SKM-1 treated with dmso at 0.1 percent for 144 hours (cell line): ENCODE results near the gene DRD4.
"Not testable (repeated sequence)": the region's sequence is repeated elsewhere in the genome, so short reads cannot be mapped to it uniquely, and the experiment has no call there.

Experiments used
- DNase-seq: peaks from one replicate; lab custom pipeline; 2025; ENCODE audit not compliant: unreplicated experiment; lab: John Stamatoyannopoulos, UW

The DRD4 gene

DNA sequence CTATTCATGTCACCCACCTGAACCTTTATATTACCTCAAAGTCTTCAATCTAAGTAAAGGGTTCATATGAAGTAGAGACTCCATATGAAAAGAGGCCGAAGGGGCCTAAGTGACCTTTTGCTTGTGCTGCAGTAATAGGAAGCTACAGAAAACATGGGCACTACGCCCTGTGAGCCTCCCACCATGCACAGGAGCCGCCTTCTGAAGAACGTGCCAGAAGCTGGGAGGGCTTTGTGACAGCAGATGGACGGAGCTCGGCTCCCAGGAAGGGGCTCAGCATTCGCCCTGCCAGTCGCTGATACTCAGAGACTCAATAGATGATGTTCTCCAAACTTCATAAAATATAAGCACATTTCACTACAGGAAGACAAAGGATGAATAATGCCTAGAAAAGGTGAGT lies 36.8 kb downstream of the DRD4 start:
- DNase-seq = no peak

DNA sequence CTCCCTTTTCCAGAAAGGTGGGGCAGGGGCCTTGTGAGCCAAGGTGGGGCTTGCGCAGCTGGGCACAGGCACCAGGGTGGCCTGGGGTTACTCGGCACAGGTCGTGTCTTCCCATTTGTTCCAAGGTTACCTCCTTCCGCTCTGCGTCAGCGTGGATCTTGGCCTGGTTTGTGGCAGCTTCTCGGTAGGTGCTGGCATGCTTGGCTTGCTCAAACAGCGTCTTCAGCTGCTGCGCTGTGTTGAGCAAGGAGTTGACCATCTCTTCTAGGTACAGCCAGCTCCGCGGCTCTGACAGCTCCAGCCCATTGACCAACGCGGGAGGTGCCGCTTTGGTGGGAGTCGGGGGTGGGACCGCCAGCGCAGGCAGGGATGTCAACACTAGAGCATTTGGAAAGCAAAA lies 37.3 kb downstream of the DRD4 start:
- DNase-seq = no peak

DNA sequence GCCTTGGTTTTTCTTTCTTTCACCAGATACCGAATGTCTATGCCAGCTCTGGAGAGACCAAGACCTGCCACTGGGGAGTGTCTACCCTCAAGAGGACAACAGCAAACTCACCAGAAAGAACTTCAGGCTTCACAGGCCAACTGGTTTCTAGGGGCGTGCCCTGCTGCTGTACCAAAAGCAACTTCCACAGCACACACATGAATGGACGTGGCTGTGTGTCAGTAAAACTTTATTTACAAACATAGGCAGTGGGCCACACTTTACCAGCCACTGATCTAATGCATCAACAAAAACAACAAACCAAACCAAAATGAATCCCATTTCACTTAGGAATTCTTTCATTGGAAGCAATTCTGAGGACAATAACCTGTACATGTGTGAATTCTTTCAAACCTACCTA lies 41.2 kb downstream of the DRD4 start:
- no peak for DNase-seq

DNA sequence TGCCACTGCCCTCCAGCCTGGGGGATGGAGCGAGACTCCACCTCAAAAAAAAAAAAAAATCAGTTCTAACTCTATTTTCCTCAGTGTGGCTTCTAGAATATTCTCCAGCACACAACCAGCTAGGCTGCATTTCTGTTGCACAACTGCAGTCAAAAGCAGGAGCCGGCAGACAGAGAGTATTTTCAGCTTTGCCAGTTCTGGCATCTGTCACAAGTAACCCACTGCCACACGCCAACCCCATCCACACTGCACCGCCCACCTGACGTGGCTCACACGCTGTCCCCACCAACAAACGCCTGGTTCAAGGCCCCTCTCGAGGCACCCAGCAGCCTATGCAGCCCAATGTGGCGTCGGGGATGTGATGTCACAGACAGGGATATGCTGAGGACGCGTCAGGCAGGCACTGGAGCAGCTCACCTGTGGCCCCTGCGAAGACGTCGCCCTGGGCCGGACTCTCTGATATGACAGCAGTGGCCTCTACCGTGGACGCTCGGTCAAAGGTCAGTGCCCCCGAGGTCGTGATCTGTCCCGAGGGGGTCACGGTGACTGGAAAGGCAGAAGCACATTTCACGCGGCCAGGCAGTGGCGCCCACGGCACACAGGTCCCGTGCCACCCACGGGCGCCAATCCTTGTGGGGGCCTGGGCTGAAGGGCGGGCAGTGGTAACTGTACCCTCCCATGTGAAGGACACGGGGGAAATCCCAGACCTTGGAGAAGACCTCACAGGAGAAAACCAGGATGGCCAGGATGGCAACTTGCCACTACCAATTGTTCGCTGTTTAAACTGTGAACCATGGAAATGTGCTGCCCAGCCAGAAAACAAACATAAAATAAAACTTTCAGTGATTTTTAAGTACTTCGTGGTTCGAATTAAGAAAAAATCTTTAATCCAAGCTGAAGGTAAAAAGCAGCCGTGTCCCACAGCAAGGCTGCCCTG lies 42.5 kb downstream of the DRD4 start:
- no peak for DNase-seq

DNA sequence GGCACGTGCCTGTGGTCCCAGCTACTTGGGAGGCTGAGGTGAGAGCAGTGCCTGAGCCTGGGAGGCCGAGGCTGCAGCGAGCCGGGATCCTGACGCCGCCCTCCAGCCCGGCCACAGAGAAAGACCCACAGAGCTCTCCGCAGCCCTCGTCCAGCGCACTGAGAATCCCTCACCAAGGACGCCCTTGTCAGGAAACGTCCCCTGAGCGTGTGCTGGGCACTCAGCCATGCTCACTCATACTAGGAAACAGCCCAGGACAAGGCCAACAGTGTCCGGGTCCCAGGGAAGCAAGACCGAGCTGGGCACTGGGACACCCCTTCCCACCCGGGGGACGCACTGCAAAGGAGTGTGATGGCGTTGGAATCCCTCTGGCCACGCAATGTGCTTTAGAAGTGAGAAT lies 43.4 kb downstream of the DRD4 start:
- no peak for DNase-seq

DNA sequence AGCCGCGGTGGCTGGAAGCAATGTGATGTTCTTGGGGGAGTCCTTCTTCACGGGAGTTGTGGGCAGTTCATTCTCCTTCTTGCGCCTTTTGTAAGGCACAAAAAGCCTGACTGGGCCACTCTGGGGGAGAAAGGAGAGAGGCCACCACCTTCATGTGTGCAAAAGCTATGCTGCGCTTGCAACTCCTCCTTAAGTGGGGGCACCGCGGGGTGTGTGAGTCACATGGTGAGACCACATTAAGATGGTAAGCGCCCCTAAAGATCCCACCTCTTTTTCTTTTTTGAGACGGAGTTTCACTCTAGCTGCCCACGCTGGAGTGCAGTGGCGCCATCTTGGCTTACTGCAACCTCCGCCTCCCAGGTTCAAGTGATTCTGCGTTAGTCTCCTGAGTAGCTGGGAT lies 43.9 kb downstream of the DRD4 start:
- DNase-seq = no peak

DNA sequence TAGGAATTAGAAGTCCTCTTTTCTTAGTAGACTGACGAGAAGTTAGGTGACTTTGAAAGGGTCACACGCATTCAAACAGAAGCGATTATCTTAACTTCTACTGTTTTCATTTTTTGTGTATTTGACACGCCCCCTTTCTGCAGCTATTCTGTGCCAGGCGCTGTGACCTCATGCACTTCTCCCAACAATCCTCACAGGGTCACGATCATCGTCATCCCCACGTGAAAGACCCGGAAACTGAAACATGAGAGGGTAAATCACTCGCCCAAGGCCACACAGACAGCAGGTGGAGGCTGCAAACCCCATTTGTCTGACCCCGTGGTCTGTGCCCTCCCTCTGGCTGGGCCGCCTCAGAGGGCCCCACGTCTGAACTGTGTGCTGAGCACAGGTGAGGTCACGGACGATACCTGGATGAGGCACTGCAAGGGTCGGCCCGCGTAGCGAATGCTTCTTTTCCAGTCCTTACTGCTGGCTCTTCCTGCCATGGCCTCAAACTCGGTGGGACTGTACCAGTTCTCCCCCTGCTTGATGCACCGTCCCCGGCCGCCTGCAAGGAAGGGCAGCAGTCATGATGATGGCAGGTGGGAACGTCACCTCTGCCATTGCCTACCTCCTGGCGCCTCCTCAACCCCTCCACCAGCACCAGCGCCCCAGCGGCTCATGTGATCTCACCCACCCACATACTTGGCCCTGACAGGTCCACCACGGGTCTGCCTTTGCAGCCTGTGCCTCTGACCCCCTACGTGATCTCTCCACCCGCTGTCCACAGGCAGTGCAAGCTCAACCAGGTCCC lies 49.6 kb downstream of the DRD4 start:
- DNase-seq = no peak

DNA sequence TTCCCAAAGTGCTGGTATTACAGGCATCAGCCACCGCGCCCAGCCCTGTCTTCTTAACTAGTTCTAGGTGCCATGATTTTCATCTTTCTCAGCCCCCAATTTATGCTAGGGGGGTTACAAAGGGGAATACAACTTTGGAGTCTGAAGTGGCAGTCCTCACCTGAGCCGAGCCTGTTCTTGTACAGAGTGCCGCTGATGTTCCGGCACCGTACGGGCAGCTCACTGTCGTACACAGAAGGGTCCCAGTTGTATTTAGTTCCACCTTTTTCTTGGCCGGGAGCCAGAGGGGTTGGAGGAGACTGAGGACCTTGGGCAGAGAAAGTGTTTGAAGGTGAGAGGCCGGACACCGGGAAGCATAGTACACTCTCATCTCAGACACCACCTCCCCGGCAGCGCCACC lies 50.7 kb downstream of the DRD4 start:
- DNase-seq = no peak

DNA sequence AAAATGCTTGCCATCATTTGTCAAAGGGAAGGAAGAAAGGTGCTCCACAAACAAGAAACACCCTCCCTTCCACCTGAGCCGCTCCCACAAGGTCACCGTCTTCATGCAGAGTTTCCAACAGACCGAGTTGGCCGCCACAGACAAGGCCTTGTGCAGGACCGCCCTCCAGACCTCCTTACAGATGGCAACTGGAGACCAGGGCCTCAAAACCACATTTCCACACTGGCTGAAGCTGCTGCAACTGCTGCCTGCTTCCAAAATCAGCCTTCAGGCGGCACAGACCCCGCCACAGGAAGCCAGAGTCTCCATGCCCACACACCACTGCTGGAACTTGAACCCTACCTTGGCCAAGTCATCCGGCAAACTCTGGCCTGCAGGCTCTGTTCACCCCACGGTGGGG lies 51.6 kb downstream of the DRD4 start:
- no peak for DNase-seq

DNA sequence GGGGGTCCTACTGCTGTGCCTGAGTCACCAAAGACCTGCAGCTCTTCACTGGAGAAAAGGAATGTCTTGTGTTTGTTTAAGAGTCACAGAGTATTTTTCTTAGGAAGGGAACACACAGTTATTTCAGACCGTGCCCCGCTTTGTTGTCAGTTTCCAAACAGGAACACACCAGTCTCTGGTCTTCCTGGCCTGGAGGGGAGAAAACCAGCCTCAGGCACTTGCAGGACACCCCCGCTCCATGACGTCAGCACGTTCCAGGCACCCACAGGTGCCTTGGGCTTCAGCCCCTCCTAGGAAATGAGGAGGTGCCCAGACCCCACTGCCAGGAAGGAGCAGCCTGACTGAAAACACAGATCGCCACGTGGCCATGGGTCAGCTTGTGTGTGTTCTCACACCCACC lies 52.6 kb downstream of the DRD4 start:
- DNase-seq = no peak

DNA sequence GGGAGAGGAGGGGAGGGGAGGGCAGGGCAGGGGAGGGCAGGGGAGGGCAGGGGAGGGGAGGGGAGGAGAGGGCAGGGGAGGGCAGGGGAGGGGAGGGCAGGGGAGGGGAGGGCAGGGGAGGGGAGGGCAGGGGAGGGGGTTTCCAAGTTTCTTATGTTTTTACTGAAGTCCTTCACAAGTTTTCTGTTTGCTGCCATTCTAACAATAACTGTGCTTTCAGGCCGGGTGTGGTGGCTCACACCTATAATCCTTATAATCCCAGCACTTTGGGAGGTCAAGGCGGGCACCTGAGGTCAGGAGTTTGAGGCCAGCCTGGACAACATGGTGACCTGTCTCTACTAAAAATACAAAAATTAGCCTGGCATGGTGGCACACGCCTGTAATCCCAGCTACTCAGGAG lies 53.2 kb downstream of the DRD4 start:
- not testable (repeated sequence) for DNase-seq
